OCI-M2 (cell line): ENCODE measurements around the gene THSD4.
"Not testable (repeated sequence)": the region's sequence is repeated elsewhere in the genome, so short reads cannot be mapped to it uniquely, and the experiment has no call there.

ENCODE experiments used
- DNase-seq: peaks from one replicate; lab custom pipeline; 2025; ENCODE audit not compliant: unreplicated experiment; lab: John Stamatoyannopoulos, UW

The THSD4 gene

GRCh38 chr15:71699977-71700376 is 584.7 kb downstream of the THSD4 start:
- no peak for DNase-seq

- no peak for DNase-seq
Observed at GRCh38 chr15:71701808-71702207, 586.5 kb downstream of the THSD4 start.

GRCh38 chr15:71702496-71702895 is 587.2 kb downstream of the THSD4 start:
- no peak for DNase-seq

GRCh38 chr15:71705151-71705550 is 589.9 kb downstream of the THSD4 start:
- no peak for DNase-seq

- no peak for DNase-seq
Observed at GRCh38 chr15:71706461-71707229, 591.4 kb downstream of the THSD4 start.

GRCh38 chr15:71707230-71708050 is 592.2 kb downstream of the THSD4 start:
- DNase-seq = no peak

- no peak for DNase-seq
Observed at GRCh38 chr15:71708051-71708429, 592.8 kb downstream of the THSD4 start.

GRCh38 chr15:71708741-71709140 is 593.5 kb downstream of the THSD4 start:
- no peak for DNase-seq

GRCh38 chr15:71709808-71710418 is 594.6 kb downstream of the THSD4 start:
- DNase-seq = no peak

GRCh38 chr15:71712182-71712581 is 596.9 kb downstream of the THSD4 start:
- no peak for DNase-seq

- no peak for DNase-seq
Observed at GRCh38 chr15:71713191-71713809, 598.0 kb downstream of the THSD4 start.

GRCh38 chr15:71715914-71716313 is 600.6 kb downstream of the THSD4 start:
- DNase-seq = no peak

GRCh38 chr15:71716990-71717389 is 601.7 kb downstream of the THSD4 start:
- no peak for DNase-seq

- no peak for DNase-seq
Observed at GRCh38 chr15:71718116-71718910, 603.0 kb downstream of the THSD4 start.

GRCh38 chr15:71723344-71723743 is 608.1 kb downstream of the THSD4 start:
- no peak for DNase-seq

- not testable (repeated sequence) for DNase-seq
Observed at GRCh38 chr15:71725207-71725955, 610.1 kb downstream of the THSD4 start.

GRCh38 chr15:71728881-71729280 is 613.6 kb downstream of the THSD4 start:
- DNase-seq = no peak

- no peak for DNase-seq
Observed at GRCh38 chr15:71729319-71729718, 614.0 kb downstream of the THSD4 start.

GRCh38 chr15:71730277-71731144 is 615.2 kb downstream of the THSD4 start:
- no peak for DNase-seq
